GM12875 (cell line): ENCODE results near the gene ADGRL3.

Experiments used
- H3K4me3 ChIP-seq: one replicate; pipeline ENCODE4 v1.5.1; 2011; ENCODE audit warnings: low read depth, low read length, control low read depth
- CTCF ChIP-seq: IDR thresholded peaks from 2 replicates; pipeline ENCODE4 v1.5.1; 2011; ENCODE audit warnings: low read depth, mild to moderate bottlenecking, control low read depth, inconsistent platforms, low read length, moderate library complexity, borderline replicate concordance; ENCODE audit not compliant: insufficient read depth

ADGRL3 gene

GRCh38 chr4:62058571-62058970 lies 858.4 kb downstream of the ADGRL3 start:
- no peak for TF ChIP-seq CTCF
- no peak overlapping the region for H3K4me3 ChIP-seq

- TF ChIP-seq CTCF = no peak
Observed at GRCh38 chr4:62070291-62070852, 870.2 kb downstream of the ADGRL3 start.

GRCh38 chr4:62075089-62075488 lies 875.0 kb downstream of the ADGRL3 start:
- TF ChIP-seq CTCF = no peak
- H3K4me3 ChIP-seq = no peak overlapping the region

More at GRCh38 chr4:62070291-62070852, 870.2 kb downstream of the ADGRL3 start:
- no peak overlapping the region for H3K4me3 ChIP-seq

GRCh38 chr4:62075521-62075920 lies 875.4 kb downstream of the ADGRL3 start:
- no peak overlapping the region for H3K4me3 ChIP-seq
- no peak for TF ChIP-seq CTCF

GRCh38 chr4:62077406-62077805 lies 877.3 kb downstream of the ADGRL3 start:
- no peak for TF ChIP-seq CTCF
- H3K4me3 ChIP-seq = no peak overlapping the region

- no peak overlapping the region for H3K4me3 ChIP-seq
- TF ChIP-seq CTCF = no peak
Observed at GRCh38 chr4:62080431-62080830, 880.3 kb downstream of the ADGRL3 start.

- no peak for TF ChIP-seq CTCF
Observed at GRCh38 chr4:62087706-62088105, 887.6 kb downstream of the ADGRL3 start.

More at GRCh38 chr4:62087706-62088105, 887.6 kb downstream of the ADGRL3 start:
- H3K4me3 ChIP-seq = no peak overlapping the region
